GM18502 (cell line): ENCODE measurements around the gene ALOX15.
"Not testable (repeated sequence)": the region's sequence is repeated elsewhere in the genome, so short reads cannot be mapped to it uniquely, and the experiment has no call there.

Experiments
- ATAC-seq: cut with Tn5 transposase; IDR thresholded peaks from one replicate; pipeline ENCODE4 v1.9.1; 2021; ENCODE audit warnings: mild to moderate bottlenecking; ENCODE audit not compliant: unreplicated experiment, poor library complexity

ALOX15 gene

GRCh38 chr17:4641297-4642195 lies at the start of gene ALOX15:
ALOX15 (minus strand) TSS chr17:4641678; CDS start chr17:4641651, 27 bp downstream.
- no peak for ATAC-seq

GRCh38 chr17:4690745-4691144 lies 49.3 kb upstream of the ALOX15 start:
- no peak for ATAC-seq

- not testable (repeated sequence) for ATAC-seq
Measured at GRCh38 chr17:4689872-4690271, 48.4 kb upstream of the ALOX15 start.

- ATAC-seq, result not testable (repeated sequence)
Measured at GRCh38 chr17:4683739-4684138, 42.3 kb upstream of the ALOX15 start.

GRCh38 chr17:4679658-4680057 lies 38.2 kb upstream of the ALOX15 start:
- ATAC-seq, result no peak

- ATAC-seq, result no peak
Measured at GRCh38 chr17:4678448-4679026, 37.1 kb upstream of the ALOX15 start.

GRCh38 chr17:4676791-4677190 lies 35.3 kb upstream of the ALOX15 start:
- ATAC-seq, result no peak

- ATAC-seq, result no peak
Measured at GRCh38 chr17:4675791-4676190, 34.3 kb upstream of the ALOX15 start.

GRCh38 chr17:4674685-4674998 lies 33.2 kb upstream of the ALOX15 start:
- no peak for ATAC-seq

GRCh38 chr17:4673986-4674684 lies 32.7 kb upstream of the ALOX15 start:
- ATAC-seq, result no peak

- ATAC-seq, result no peak
Measured at GRCh38 chr17:4673169-4673568, 31.7 kb upstream of the ALOX15 start.

- no peak for ATAC-seq
Measured at GRCh38 chr17:4672751-4673150, 31.3 kb upstream of the ALOX15 start.

- ATAC-seq, result no peak
Measured at GRCh38 chr17:4672055-4672630, 30.7 kb upstream of the ALOX15 start.

GRCh38 chr17:4667166-4667565 lies 25.7 kb upstream of the ALOX15 start:
- ATAC-seq, result no peak

- no peak for ATAC-seq
Measured at GRCh38 chr17:4666296-4666695, 24.8 kb upstream of the ALOX15 start.

- ATAC-seq, result no peak
Measured at GRCh38 chr17:4665027-4665426, 23.5 kb upstream of the ALOX15 start.

GRCh38 chr17:4664230-4664629 lies 22.8 kb upstream of the ALOX15 start:
- ATAC-seq, result no peak

GRCh38 chr17:4663711-4664110 lies 22.2 kb upstream of the ALOX15 start:
- ATAC-seq, result no peak

- ATAC-seq, result no peak
Measured at GRCh38 chr17:4658478-4659305, 17.2 kb upstream of the ALOX15 start.

GRCh38 chr17:4657678-4658077 lies 16.2 kb upstream of the ALOX15 start:
- no peak for ATAC-seq
